IPS-18c (cell line): ENCODE measurements around the gene LYSMD1.
"Not testable (repeated sequence)": the region's sequence is repeated elsewhere in the genome, so short reads cannot be mapped to it uniquely, and the experiment has no call there.

Experiments
- H3K4me3 ChIP-seq: 2 replicates; pipeline ENCODE4 v1.7.0; 2013; ENCODE audit warnings: low read depth, mild to moderate bottlenecking, low read length, moderate library complexity; ENCODE audit not compliant: insufficient read depth
- H3K9me3 ChIP-seq: one replicate; pipeline ENCODE4 v1.6.1; 2013; ENCODE audit warnings: mild to moderate bottlenecking, low read length, moderate library complexity; ENCODE audit not compliant: control insufficient read depth, insufficient read depth

LYSMD1 gene, protein sequence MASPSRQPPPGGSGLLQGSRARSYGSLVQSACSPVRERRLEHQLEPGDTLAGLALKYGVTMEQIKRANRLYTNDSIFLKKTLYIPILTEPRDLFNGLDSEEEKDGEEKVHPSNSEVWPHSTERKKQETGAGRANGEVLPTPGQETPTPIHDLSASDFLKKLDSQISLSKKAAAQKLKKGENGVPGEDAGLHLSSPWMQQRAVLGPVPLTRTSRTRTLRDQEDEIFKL

GRCh38 chr1:151165738-151166504 is at the start of gene LYSMD1, which contains the start of gene SCNM1:
Gene LYSMD1, minus strand, starts transcription at chr1:151165902. Its CDS starts 644 bp downstream, at chr1:151165258.
Gene SCNM1, plus strand, starts transcription at chr1:151166144. Its CDS starts 9 bp downstream, at chr1:151166153.
- Histone ChIP-seq H3K9me3 (no peaks in the 10 kb centered on the region), H3K4me3 (peak within 1 kb of the TSS; percentile 94)

- Histone ChIP-seq H3K9me3 (no peaks in the 10 kb centered on the region), H3K4me3 (no peak overlapping the region)
Observed at GRCh38 chr1:151213560-151213959, 47.9 kb upstream of the LYSMD1 start.

DNA sequence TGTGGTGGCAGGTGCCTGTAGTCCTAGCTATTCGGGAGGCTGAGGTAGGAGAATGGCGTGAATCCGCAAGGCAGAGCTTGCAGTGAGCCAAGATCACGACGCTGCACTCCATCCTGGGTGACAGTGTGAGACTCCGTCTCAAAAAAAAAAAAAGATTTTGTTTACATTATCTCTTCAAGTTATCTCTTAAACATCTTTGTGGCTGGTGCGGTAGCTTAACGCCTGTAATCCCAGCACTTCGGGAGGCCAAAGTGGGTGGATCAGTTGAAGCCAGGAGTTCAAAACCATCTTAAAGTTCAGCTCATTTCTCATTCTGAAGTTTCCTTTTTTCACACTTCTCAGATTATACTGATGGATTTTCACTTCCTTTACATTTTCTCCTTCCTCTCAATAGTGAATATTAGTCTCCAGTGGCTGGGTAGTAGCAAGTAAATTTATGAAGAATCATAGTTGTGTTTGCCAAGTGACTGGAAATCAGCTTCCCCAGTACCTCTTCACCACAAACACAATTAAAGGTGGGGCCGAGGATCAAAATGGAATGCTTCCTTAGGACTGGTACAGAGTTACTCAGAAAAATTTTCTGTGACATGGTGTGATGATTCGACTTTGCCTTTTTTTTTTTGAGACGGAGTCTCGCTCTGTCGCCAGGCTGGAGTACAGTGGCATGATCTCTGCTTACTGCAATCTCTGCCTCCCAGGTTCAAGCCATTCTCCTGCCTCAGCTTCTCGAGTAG is 46.4 kb upstream of the LYSMD1 start:
- H3K9me3 ChIP-seq, result no peaks in the 10 kb centered on the region

GRCh38 chr1:151210830-151211229 is 45.1 kb upstream of the LYSMD1 start:
- Histone ChIP-seq H3K4me3 (no peak overlapping the region), H3K9me3 (no peaks in the 10 kb centered on the region)

More for the DNA sequence above, 46.4 kb upstream of the LYSMD1 start:
- no peak overlapping the region for H3K4me3 ChIP-seq

GRCh38 chr1:151205381-151205965 is 39.8 kb upstream of the LYSMD1 start:
- not testable (repeated sequence) for H3K9me3 ChIP-seq, H3K4me3 ChIP-seq

DNA sequence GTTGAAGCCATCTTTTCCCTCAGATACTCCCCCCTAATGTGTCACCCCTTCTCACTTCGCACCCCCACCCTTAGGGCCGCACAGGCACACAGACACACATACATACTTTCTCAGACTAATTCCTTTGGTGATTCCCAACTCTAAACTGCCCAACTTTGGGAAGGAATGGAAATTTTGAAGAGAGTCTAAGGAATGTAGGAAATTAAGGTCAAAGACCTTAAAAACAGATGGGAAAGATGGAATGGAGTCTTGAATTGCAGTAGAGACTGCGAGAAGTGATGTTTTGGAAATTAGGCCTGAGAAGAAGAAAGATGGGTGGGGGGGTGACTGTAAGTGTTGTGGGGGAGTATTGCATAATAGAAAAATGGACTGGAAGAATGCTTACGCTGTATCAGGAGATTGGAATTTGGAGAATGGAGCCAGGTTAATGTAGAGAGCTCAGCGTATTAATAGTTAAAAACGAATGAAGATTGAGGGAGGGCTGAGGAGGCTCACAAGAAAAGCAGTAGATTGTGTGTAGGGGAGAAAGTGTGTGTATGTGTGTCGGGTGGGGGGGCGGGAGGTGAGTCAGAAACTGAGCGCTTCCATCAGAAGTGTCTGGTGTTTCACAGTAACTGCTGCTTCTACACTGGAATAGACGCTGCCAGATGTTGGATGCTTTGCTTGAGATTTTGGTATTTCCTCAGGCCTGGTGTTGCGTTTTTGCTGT is 34.3 kb upstream of the LYSMD1 start:
- peak overlapping the region; percentile 100 for H3K4me3 ChIP-seq

DNA sequence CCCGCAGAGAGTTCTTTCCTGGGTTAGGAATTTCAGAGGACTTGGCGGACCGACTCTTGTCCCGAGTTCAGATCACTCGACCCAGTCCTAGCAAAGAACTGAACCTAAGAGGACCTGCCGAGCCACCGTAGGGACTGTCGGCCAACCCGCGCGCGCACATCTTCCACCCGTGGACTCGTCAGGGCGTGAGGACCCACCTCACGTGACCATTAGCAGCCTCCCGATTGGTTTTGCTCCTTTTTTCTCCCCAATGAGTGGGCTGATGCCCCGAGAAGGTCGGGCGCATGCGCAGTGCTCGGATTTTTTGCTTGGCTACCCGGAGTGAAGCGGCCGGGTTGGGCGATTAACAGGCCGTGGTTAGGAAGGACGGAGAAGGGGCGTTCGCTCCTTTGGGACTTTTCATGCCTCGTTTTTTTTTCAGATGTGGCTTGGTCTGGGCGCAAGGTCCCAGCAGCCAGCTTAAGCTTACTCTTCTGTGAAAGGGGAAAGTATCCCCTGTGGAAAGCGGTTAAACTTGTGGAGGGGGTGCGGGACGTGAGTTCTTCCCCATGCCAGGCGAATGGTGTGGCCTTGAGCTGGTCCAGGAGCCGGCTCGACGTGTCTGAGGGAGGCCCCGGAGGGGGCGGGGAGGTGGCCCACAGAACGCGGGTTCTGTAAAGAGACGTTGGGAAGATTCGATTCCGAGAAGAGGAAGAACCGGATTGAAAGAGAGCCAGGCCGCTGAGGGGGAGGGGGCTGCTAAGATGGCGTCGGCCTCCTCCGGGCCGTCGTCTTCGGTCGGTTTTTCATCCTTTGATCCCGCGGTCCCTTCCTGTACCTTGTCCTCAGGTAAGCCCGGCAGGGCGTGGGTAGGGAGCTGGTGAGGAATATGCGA is 32.8 kb upstream of the LYSMD1 start, which contains the start of gene PIP5K1A:
PIP5K1A (plus strand) TSS at position 299 of the 874 bp plus-strand sequence; CDS start at position 744, 445 bp downstream.
- H3K4me3 ChIP-seq, result peak within 1 kb of the TSS; percentile 100

More for the DNA sequence above, 34.3 kb upstream of the LYSMD1 start:
- no peaks in the 10 kb centered on the region for H3K9me3 ChIP-seq

GRCh38 chr1:151197863-151198253 is 32.2 kb upstream of the LYSMD1 start:
- Histone ChIP-seq H3K4me3 (peak overlapping the region; percentile 100), H3K9me3 (no peaks in the 10 kb centered on the region)

More for the DNA sequence above, 32.8 kb upstream of the LYSMD1 start, which contains the start of gene PIP5K1A:
- no peaks in the 10 kb centered on the region for H3K9me3 ChIP-seq

DNA sequence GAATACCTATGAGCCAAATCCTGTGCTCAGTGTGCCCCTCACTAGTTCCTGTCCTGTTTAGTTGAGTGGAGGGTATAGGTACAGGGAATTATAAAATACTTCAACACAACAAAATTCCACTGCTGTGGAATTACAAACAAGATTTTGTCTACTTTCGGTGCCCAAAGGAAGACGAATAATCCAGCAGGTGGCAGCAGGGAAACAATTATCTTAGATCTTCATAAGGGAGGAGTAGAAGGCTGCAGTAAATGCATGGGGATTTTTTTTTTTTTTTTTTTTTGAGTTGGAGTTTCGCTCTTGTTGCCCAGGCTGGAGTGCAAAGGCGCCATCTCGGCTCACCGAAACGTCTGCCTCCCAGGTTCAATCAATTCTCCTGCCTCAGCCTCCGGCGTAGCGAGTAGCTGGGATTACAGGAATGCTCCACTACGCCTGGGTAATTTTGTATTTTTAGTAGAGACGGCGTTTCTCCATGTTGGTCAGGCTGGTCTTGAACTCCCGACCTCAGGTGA is 30.6 kb upstream of the LYSMD1 start:
- Histone ChIP-seq H3K4me3 (no peak overlapping the region), H3K9me3 (no peaks in the 10 kb centered on the region)

DNA sequence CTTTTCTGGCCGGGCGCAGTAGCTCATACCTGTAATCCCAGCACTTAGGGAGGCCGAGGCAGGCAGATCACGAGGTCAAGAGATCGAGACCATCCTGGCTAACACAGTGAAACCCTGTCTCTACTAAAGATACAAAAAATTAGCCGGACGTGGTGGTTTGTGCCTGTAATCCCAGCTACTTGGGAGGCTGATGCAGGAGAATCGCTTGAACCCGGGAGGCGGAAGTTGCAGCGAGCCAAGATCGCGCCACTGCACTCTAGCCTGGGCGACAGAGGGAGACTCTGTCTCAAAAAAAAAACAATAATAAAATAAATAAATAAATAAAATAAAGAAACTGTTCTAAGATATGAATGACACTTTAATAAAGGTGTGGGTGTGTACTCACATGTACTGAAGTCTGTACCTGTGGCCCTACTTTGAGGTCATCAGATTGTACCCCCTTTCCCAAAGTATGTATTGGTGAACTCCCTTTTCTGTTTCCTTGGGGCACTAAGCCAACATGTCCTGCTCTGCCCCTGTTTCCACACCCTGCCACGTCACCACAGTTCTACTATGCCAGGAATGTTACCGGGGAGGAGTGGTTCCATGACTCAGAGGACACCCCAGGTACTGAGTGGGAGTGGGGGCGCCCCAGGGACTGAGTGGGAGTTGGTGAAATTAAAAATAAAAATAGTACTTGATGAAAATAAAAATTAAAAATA is 29.3 kb upstream of the LYSMD1 start:
- not testable (repeated sequence) for H3K9me3 ChIP-seq, H3K4me3 ChIP-seq

DNA sequence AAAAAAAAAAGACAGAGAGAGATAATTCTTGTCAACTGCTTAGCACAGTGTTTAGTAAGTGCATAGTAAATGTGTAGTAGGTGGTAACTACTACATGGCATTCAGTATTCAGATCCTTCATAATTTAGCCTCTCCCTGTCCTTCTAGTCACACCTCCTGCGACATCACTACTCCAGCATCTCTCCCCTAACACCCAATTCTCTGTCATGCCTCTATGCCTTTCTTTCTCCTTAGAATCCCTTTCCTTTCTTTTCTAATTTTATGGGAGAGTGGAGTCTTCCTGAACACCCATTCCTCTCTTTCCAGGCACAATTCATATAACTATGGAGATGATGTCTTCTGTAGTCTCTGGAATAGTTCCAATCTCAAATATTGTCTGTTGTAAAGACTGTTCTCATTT is 28.2 kb upstream of the LYSMD1 start:
- no peak overlapping the region for H3K4me3 ChIP-seq
- peaks cover 2% of the 10 kb centered on the region for H3K9me3 ChIP-seq

DNA sequence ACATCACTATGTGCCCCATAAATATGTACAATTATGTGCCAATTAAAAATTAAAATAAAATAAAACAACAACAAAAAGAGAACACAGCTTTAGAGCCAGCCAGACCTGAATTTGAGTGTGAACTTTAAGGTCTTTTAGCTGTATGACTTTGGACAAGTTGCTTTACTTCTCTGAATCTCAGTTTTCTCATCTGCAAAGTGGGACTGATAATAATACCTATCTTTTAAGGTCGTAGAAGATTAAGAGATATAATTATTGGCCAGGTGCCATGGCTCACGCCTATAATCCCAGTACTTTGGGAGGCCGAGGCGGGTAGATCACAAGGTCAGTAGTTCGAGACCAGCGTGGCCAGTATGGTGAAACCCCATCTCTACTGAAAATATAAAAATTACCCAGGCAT is 27.6 kb upstream of the LYSMD1 start:
- H3K9me3 ChIP-seq, result peaks cover 2% of the 10 kb centered on the region
- no peak overlapping the region for H3K4me3 ChIP-seq

DNA sequence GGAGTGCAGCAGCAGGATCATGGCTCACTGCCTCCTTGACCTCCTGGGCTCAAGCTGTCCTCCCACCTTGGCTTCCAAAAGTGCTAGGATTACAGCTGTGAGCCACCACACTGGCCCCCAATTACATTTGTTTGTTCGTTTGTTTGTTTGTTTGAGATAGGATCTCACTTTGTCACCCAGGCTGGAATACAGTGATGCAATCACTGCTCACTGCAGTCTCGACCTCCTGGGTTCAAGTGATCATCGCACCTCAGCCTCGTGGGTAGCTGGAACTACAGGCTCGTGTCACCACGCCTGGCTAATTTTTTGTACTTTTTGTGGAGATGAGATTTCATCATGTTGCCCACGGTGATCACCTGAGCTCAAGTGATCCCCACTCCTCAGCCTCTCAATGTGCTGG is 26.3 kb upstream of the LYSMD1 start:
- Histone ChIP-seq H3K9me3 (peaks cover 2% of the 10 kb centered on the region), H3K4me3 (no peak overlapping the region)

- H3K4me3 ChIP-seq, result peak within 1 kb of the TSS; percentile 99
- peaks cover 2% of the 10 kb centered on the region for H3K9me3 ChIP-seq
Observed at GRCh38 chr1:151189637-151190445, 24.1 kb upstream of the LYSMD1 start, which contains the start of gene VPS72. Gene VPS72, minus strand, starts transcription at chr1:151190197. Its CDS starts 76 bp downstream, at chr1:151190121.
